Stomach smooth muscle (tissue), 2 donors: ENCODE data around the gene PTPN1.
"Not testable (repeated sequence)": the region's sequence is repeated elsewhere in the genome, so short reads cannot be mapped to it uniquely, and the experiment has no call there.

Source experiments
- H3K27ac ChIP-seq: one replicate; pipeline ENCODE4 v1.7.0; 2013; ENCODE audit warnings: mild to moderate bottlenecking, low read length, inconsistent platforms
- H3K27me3 ChIP-seq, 2 donors: one replicate each; pipeline ENCODE4 v1.7.0; 2013; ENCODE audit warnings: low read length in 2 of 2; ENCODE audit not compliant: insufficient read depth in 2 of 2, control insufficient read depth in 1 of 2
- H3K36me3 ChIP-seq, 2 donors: one replicate each; pipeline ENCODE4 v1.7.0; 2013; ENCODE audit warnings: low read length in 2 of 2; ENCODE audit not compliant: control insufficient read depth in 2 of 2, insufficient read depth in 2 of 2
- H3K4me1 ChIP-seq: one replicate; pipeline ENCODE4 v1.7.0; 2013; ENCODE audit warnings: low read length; ENCODE audit not compliant: control insufficient read depth, insufficient read depth
- H3K4me3 ChIP-seq, 2 donors: one replicate each; pipeline ENCODE4 v1.7.0; 2013; ENCODE audit warnings: low read length in 2 of 2
- H3K9ac ChIP-seq, 2 donors: one replicate each; pipeline ENCODE4 v1.7.0; 2013; ENCODE audit warnings: low read length in 2 of 2, mild to moderate bottlenecking in 1 of 2
- H3K9me3 ChIP-seq, 2 donors: one replicate each; pipeline ENCODE4 v1.7.0; 2013; ENCODE audit warnings: low read length in 2 of 2; ENCODE audit not compliant: control insufficient read depth in 2 of 2
- donor health status: healthy.
- donor health status: Pancreatic carcinoma.

Gene PTPN1

GRCh38 chr20:50618537-50618936, 108.4 kb downstream of the PTPN1 start:
- Histone ChIP-seq H3K27ac (no peak overlapping the region), H3K27me3 (no peaks in the 10 kb centered on the region), H3K9me3 (peaks cover 5 to 14% of the 10 kb centered on the region in 2 donors), H3K9ac (no peak overlapping the region), H3K4me3 (no peak overlapping the region), H3K36me3 (peaks cover 0 to 5% of the 10 kb centered on the region in 2 donors), H3K4me1 (no peaks in the 10 kb centered on the region)

GRCh38 chr20:50620459-50620858, 110.3 kb downstream of the PTPN1 start:
- not testable (repeated sequence) for H3K4me1 ChIP-seq, H3K27ac ChIP-seq, H3K36me3 ChIP-seq, H3K9ac ChIP-seq, H3K4me3 ChIP-seq, H3K27me3 ChIP-seq
- peaks cover 5 to 14% of the 10 kb centered on the region in 2 donors for H3K9me3 ChIP-seq

GRCh38 chr20:50621068-50621665, 111.0 kb downstream of the PTPN1 start:
- Histone ChIP-seq H3K4me1 (peaks cover 3% of the 10 kb centered on the region), H3K27ac (no peak overlapping the region), H3K9me3 (peaks cover 5 to 14% of the 10 kb centered on the region in 2 donors), H3K4me3 (no peak overlapping the region), H3K36me3 (peaks cover 0 to 5% of the 10 kb centered on the region in 2 donors), H3K27me3 (no peaks in the 10 kb centered on the region), H3K9ac (no peak overlapping the region)

GRCh38 chr20:50624351-50625016, 114.3 kb downstream of the PTPN1 start:
- Histone ChIP-seq H3K27me3 (no peaks in the 10 kb centered on the region), H3K27ac (no peak overlapping the region), H3K4me1 (peaks cover 3% of the 10 kb centered on the region), H3K4me3 (no peak overlapping the region), H3K9ac (no peak overlapping the region), H3K9me3 (peaks cover 5 to 14% of the 10 kb centered on the region in 2 donors), H3K36me3 (peaks cover 0 to 5% of the 10 kb centered on the region in 2 donors)

GRCh38 chr20:50625986-50626677, 115.9 kb downstream of the PTPN1 start:
- Histone ChIP-seq H3K4me1 (peaks cover 6% of the 10 kb centered on the region), H3K4me3 (no peak overlapping the region), H3K36me3 (peaks cover 0 to 3% of the 10 kb centered on the region in 2 donors), H3K9ac (peak overlapping the region in 1 of 2 donors; percentile 21), H3K9me3 (peaks cover 5 to 9% of the 10 kb centered on the region in 2 donors), H3K27me3 (no peaks in the 10 kb centered on the region), H3K27ac (no peak overlapping the region)

GRCh38 chr20:50627747-50628146, 117.6 kb downstream of the PTPN1 start:
- H3K4me3 ChIP-seq: no peak overlapping the region
- H3K27ac ChIP-seq: no peak overlapping the region
- no peak overlapping the region for H3K9ac ChIP-seq
- no peaks in the 10 kb centered on the region for H3K27me3 ChIP-seq
- H3K36me3 ChIP-seq: no peaks in the 10 kb centered on the region
- H3K9me3 ChIP-seq: no peaks in the 10 kb centered on the region
- H3K4me1 ChIP-seq: peaks cover 6% of the 10 kb centered on the region

GRCh38 chr20:50628332-50628731, 118.1 kb downstream of the PTPN1 start:
- no peak overlapping the region for H3K9ac ChIP-seq
- no peak overlapping the region for H3K27ac ChIP-seq
- no peaks in the 10 kb centered on the region for H3K9me3 ChIP-seq
- no peaks in the 10 kb centered on the region for H3K27me3 ChIP-seq
- H3K4me1 ChIP-seq: peaks cover 6% of the 10 kb centered on the region
- no peak overlapping the region for H3K4me3 ChIP-seq
- H3K36me3 ChIP-seq: no peaks in the 10 kb centered on the region

GRCh38 chr20:50628853-50629669, 118.9 kb downstream of the PTPN1 start:
- no peak overlapping the region for H3K27ac ChIP-seq
- H3K27me3 ChIP-seq: no peaks in the 10 kb centered on the region
- no peak overlapping the region for H3K9ac ChIP-seq
- peaks cover 6% of the 10 kb centered on the region for H3K4me1 ChIP-seq
- H3K4me3 ChIP-seq: no peak overlapping the region
- no peaks in the 10 kb centered on the region for H3K36me3 ChIP-seq
- H3K9me3 ChIP-seq: no peaks in the 10 kb centered on the region

- H3K9me3 ChIP-seq: no peaks in the 10 kb centered on the region
- no peaks in the 10 kb centered on the region for H3K36me3 ChIP-seq
- peaks cover 6% of the 10 kb centered on the region for H3K4me1 ChIP-seq
- H3K27me3 ChIP-seq: no peaks in the 10 kb centered on the region
- H3K27ac ChIP-seq: no peak overlapping the region
- no peak overlapping the region for H3K4me3 ChIP-seq
- no peak overlapping the region for H3K9ac ChIP-seq
Observed at GRCh38 chr20:50629670-50630045, 119.5 kb downstream of the PTPN1 start.

- Histone ChIP-seq H3K4me3 (no peak overlapping the region), H3K27me3 (no peaks in the 10 kb centered on the region), H3K36me3 (no peaks in the 10 kb centered on the region), H3K9ac (no peak overlapping the region), H3K4me1 (peaks cover 10% of the 10 kb centered on the region), H3K27ac (no peak overlapping the region), H3K9me3 (no peaks in the 10 kb centered on the region)
Observed at GRCh38 chr20:50630578-50631263, 120.5 kb downstream of the PTPN1 start.
